Stimulated activated naive B cell treated with anti-CD40 and anti-IgM and Interleukin-4, amounts not matched to agents 10 μg/mL and 1 μg/mL and 100 μg/mL, for 72 hours (primary cell): ENCODE results near the gene ZNF286A.
"Not testable (repeated sequence)": the region's sequence is repeated elsewhere in the genome, so short reads cannot be mapped to it uniquely, and the experiment has no call there.

Experiments
- ATAC-seq, 2 donors: fragments of 150-1000 bp; cut with Tn5 transposase; replicated peaks; 2 replicates each; pipeline ENCODE4 v1.10.0; 2021; ENCODE audit warnings: moderate library complexity in 1 of 2
- DNase-seq: peaks from one replicate; pipeline ENCODE4 v3.0.0; 2021
- H3K27ac Mint-ChIP-seq: one replicate; pipeline ENCODE4 v1.8.0; 2022; ENCODE audit warnings: mild to moderate bottlenecking, mixed read lengths
- H3K27me3 Mint-ChIP-seq, 2 donors: one replicate each; pipeline ENCODE4 v1.8.0; 2022; ENCODE audit warnings: mixed read lengths in 2 of 2
- H3K36me3 Mint-ChIP-seq, 2 donors: one replicate each; pipeline ENCODE4 v1.8.0; 2022; ENCODE audit warnings: mixed read lengths in 2 of 2, mild to moderate bottlenecking in 1 of 2
- H3K4me1 Mint-ChIP-seq, 2 donors: one replicate each; pipeline ENCODE4 v1.8.0; 2022; ENCODE audit warnings: mixed read lengths in 2 of 2, mild to moderate bottlenecking in 1 of 2
- H3K4me3 Mint-ChIP-seq, 2 donors: one replicate each; pipeline ENCODE4 v1.8.0; 2022; ENCODE audit warnings: mild to moderate bottlenecking in 2 of 2, mixed read lengths in 2 of 2, moderate library complexity in 1 of 2
- H3K9me3 Mint-ChIP-seq, 2 donors: one replicate each; pipeline ENCODE4 v1.8.0; 2022; ENCODE audit warnings: mixed read lengths in 2 of 2, mild to moderate bottlenecking in 1 of 2

ZNF286A gene

DNA sequence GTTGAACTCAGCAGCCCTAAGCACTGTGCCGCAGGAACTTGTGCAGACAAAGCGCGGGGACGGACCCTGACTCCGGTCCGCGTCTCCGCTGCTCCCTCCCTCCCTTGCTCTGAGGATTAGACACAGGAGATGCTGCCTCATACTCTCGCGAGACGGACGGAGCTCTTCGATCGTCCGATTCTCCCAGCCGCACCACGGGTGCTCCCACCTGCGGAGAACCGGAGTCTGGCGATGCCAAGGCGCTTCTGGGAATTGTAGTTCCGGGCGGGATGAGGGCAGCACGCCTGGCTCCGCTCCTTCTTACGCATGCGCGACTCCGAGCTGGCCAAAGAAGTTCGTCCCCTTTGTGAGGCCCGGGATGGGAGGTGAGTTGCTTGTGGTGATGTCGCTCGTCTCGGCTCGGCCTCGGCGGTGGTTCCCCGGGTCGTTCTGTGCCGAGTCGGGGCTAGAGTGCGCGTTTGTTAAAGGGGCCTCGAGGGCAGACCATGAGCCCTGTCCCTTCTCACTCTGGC, at the start of gene ZNF286A:
Gene ZNF286A, plus strand, starts transcription at position 340 of the 512 bp plus-strand sequence. CDS start 578 bp downstream, outside the sequence.
- H3K27me3 Mint-ChIP-seq, H3K9me3 Mint-ChIP-seq, H3K4me1 Mint-ChIP-seq: not testable (repeated sequence)
- Mint-ChIP-seq H3K4me3 (peak within 1 kb of the TSS; percentile 83 to 84), H3K27ac (peak within 1 kb of the TSS; percentile 87), H3K36me3 (peaks cover 5 to 10% of the 10 kb centered on the region in 2 donors)
- peak; percentile 98 for DNase-seq
- ATAC-seq = peak; percentile 97

DNA sequence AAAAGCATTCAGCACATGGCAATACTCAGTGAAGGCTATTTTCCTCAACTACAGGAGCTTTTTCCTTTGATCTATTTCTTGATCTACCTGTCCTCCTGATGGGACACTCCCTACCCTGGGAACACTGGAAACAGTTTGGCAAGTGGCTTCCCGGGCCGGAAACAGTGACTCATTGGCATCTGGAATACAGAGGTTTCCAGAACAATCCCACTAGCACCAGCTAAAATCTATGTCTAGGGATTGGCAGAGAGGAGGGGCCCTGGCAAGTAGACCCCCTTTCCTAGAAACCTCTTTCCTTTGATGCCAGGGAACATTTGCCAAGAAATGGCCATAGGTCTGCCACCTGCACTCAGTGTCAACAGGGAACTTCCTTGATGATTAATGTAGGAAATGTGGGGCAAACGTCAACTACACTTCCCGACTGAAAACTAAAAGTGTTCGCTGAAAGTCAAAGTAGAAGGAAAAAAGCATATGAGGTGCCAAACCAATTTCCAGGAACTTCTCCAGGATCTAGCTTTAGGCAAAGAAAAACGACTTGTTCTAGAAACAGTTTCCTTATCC, 49.6 kb upstream of the ZNF286A start:
- no peak overlapping the region for H3K4me3 Mint-ChIP-seq
- peaks cover 29 to 40% of the 10 kb centered on the region in 2 donors for H3K36me3 Mint-ChIP-seq
- no peaks in the 10 kb centered on the region for H3K9me3 Mint-ChIP-seq
- no peak for DNase-seq
- ATAC-seq = no peak
- H3K27ac Mint-ChIP-seq = no peak overlapping the region
- H3K27me3 Mint-ChIP-seq = peaks cover 0 to 5% of the 10 kb centered on the region in 2 donors
- H3K4me1 Mint-ChIP-seq = peaks cover 15 to 17% of the 10 kb centered on the region in 2 donors

DNA sequence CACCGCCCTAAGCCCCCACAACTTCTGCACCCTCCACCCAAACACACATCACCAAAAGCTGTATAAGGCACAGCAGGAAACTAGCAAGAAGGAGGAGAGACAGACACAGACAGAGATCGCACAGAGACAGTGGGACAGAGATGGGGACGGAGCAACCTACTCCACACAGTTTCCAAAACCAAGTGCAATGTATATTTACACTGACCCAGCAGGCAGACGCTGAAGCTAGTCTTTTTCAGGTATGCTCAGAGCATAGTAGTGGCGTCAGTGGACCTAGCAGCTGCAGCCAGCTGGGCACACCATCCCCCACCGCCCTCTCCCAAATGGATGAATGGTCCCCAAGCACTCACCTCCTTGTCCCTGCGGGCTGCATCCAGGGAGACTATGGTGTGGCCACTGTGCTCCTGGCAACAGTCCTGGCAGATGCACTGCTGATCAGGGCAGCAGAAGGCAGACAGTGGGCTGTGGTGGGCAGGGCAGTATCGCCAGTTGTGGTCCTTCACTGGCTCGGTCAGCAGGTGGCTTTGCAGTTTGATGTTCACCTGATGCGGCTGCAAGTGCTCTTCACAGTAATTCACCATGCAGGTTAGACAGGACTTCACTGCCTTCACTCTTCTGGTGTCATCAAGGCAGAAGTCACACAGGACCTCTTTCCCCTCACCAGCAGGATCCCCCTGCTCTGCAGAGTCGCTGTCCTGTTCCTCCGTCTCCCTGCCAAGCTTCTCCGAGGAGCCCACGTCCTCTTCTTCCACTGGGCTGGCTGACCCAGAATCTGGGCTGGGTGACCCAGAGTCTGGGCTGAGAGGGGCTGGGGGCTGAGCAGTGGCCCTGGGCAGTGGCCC, 48.6 kb upstream of the ZNF286A start:
- peaks cover 29 to 38% of the 10 kb centered on the region in 2 donors for H3K36me3 Mint-ChIP-seq
- no peak for DNase-seq
- H3K27ac Mint-ChIP-seq = no peak overlapping the region

DNA sequence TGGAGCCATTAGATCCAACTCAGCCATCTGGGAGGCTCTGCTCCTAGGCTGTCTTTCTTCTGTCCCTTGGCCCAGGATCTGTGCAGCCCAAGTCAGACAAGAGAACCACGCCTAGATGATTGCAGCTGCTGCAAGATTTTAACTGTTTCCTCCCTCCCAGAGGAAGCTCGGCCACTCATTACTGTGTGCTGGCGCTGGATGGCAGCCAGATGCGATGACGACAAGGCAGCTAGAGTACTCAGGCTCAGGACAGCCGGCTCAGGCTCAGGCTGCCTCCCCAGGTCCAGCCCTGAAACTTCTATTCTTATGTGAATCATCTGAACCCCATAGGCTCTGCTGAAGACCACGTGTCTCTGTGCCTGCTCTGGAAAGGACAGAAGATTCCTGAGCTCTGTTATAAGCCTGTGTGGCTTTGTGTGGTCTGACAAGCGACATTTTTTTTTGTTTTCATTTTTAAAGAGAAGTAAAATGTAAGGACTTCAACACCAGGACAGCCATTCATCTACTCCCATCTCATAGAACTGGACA, 47.9 kb upstream of the ZNF286A start:
- H3K27me3 Mint-ChIP-seq = peaks cover 0 to 5% of the 10 kb centered on the region in 2 donors
- DNase-seq (peak; percentile 3), ATAC-seq (peak; percentile 75 to 92)
- H3K36me3 Mint-ChIP-seq = peaks cover 36 to 44% of the 10 kb centered on the region in 2 donors
- no peaks in the 10 kb centered on the region for H3K9me3 Mint-ChIP-seq
- no peak overlapping the region for H3K27ac Mint-ChIP-seq
- H3K4me3 Mint-ChIP-seq = peak overlapping the region in 1 of 2 donors; percentile 21
- peaks cover 8 to 9% of the 10 kb centered on the region in 2 donors for H3K4me1 Mint-ChIP-seq

More for the DNA sequence above, 48.6 kb upstream of the ZNF286A start:
- H3K4me1 Mint-ChIP-seq = peaks cover 8% of the 10 kb centered on the region in 2 donors
- no peak for ATAC-seq
- peaks cover 0 to 5% of the 10 kb centered on the region in 2 donors for H3K27me3 Mint-ChIP-seq
- peak overlapping the region in 1 of 2 donors; percentile 21 for H3K4me3 Mint-ChIP-seq
- no peaks in the 10 kb centered on the region for H3K9me3 Mint-ChIP-seq

DNA sequence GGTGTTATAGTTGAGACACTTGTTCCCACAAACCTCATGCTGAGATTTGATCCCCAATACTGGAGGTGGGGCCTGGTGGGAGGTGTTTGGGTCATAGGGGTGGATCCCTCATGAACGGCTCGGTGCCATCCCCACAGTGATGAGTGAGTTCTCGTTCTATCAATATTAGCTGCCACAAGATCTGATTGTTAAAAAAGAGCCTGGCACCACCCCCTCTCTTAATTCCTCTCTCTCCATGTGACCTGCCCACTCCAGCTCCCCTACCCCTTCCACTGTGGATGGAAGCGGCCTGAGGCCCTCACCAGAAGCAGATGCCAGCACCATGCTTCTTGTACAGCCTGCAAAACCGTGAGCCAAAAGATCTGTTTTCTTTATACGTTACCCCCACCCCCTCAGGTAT, 46.6 kb upstream of the ZNF286A start:
- Mint-ChIP-seq H3K4me1 (peaks cover 8 to 9% of the 10 kb centered on the region in 2 donors), H3K27ac (no peak overlapping the region), H3K36me3 (peaks cover 46 to 51% of the 10 kb centered on the region in 2 donors), H3K9me3 (no peaks in the 10 kb centered on the region), H3K4me3 (no peak overlapping the region), H3K27me3 (peaks cover 0 to 5% of the 10 kb centered on the region in 2 donors)
- DNase-seq (no peak), ATAC-seq (no peak)

DNA sequence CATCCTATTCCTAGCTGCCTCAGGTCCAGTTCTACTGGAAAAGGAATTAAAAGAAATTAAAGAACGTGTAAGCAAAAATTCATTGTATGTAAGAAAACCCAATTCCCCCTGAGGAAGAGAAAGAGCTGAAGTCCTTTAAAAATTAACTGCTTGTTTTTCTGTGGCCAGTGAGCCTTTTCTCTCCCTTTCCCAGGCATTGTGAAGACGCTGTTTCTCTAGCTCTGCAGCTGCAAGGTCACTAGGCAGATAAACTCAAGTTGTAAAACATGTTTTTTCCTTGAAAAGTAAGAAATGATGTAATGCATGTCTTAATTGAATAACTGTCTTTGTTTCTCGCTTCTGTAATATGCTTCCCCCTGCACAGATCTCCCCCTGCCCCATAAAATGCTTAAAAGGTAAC, 45.2 kb upstream of the ZNF286A start:
- H3K4me3 Mint-ChIP-seq, H3K4me1 Mint-ChIP-seq, H3K27ac Mint-ChIP-seq, H3K9me3 Mint-ChIP-seq, DNase-seq, ATAC-seq, H3K27me3 Mint-ChIP-seq: not testable (repeated sequence)
- H3K36me3 Mint-ChIP-seq = peaks cover 57% of the 10 kb centered on the region in 2 donors

DNA sequence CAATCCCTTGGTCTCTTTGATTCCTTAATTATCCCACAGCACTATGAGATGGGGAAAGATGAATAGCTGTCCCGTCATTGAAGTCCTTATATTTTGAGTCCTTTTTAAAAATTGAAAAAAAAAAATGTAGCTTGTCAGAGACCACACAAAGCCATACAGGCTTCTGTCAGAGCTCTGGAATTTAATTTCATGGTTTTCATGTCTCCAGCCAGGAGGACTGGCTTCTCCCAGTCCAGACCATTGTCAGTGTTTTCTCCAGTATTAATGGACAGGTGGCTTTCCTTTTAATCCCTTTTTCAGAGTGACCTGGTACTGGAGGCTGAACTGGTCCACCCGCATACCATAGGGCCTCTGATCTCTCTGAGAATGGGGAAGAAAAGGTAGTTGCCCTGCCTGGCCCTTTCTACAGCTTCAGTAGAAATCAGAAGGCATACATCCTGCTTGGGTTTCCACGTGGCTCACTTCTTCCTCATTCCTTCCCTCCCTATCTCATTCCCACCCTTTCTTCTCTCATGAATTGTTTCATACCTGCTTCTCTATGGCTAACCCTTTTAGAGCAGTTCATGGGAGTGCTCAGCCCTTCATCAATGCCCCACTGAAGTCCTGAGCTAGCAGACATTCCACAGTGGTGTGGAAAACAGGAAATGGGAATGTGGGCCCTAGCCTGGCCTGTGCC, 44.5 kb upstream of the ZNF286A start:
- Mint-ChIP-seq H3K4me1 (peaks cover 8 to 9% of the 10 kb centered on the region in 2 donors), H3K4me3 (no peak overlapping the region), H3K27ac (no peak overlapping the region), H3K36me3 (peaks cover 57% of the 10 kb centered on the region in 2 donors), H3K27me3 (peaks cover 0 to 5% of the 10 kb centered on the region in 2 donors), H3K9me3 (no peaks in the 10 kb centered on the region)
- DNase-seq (no peak), ATAC-seq (no peak)

DNA sequence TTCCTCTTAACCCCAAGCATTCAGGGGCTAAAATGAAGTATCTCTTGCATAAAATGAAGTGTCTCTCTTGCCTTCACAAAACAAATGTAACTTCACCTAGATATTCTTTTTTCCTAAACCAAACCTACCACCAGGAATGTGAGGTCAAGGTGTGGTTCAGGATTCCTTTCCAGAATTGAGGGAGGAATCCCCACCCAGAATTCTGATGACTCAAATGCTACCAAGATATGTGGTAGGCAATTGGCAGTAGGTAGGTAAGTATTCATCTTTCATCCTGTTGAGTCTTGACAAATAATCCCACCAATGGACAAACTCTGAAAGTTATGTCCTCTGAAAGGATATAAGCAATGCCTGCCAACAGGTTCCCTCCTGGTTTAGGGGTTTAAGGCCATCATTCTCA, 41.7 kb upstream of the ZNF286A start:
- no peak for ATAC-seq
- Mint-ChIP-seq H3K9me3 (no peaks in the 10 kb centered on the region), H3K4me1 (peaks cover 4 to 10% of the 10 kb centered on the region in 2 donors), H3K27ac (no peak overlapping the region), H3K4me3 (no peak overlapping the region), H3K36me3 (peaks cover 66 to 69% of the 10 kb centered on the region in 2 donors), H3K27me3 (no peaks in the 10 kb centered on the region)
- no peak for DNase-seq

DNA sequence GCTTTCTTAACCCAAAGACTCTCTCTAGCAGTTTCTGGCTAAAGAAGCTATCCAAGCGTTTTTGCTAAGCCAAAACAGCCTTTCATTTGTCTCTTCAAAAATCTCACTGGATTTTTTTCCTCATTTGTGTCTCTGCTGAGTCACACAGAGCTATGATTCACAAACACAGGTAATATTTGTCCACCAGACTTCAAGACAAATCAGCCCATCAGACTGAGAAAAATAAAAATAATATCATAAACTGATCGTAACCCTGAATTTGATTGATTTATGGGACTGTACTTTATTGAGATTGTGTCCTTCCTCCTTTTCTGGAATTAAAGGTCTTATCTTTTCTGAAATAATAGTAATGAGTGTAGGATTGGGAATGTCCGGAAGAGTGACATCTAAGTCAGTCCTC, 41.3 kb upstream of the ZNF286A start:
- H3K9me3 Mint-ChIP-seq = no peaks in the 10 kb centered on the region
- H3K4me1 Mint-ChIP-seq = peaks cover 4 to 10% of the 10 kb centered on the region in 2 donors

DNA sequence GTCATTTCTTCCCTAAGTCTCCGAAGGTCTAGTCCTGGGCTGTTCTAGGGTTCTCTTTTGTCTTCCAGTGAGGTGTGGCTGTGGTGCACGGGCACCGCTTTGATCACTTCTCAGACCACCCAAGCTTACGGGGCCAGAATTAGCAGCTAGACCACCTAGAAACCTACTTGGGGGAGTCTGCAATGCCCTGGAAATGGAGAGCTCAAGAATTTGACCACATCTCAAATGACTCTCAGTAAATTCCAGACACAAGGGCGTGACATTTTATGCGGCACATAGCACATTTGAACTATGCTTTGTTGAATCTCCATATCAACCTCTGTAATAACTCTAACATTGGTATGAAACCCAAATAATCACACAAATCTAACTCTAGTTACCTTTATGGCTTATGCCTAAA, 40.3 kb upstream of the ZNF286A start:
- no peaks in the 10 kb centered on the region for H3K9me3 Mint-ChIP-seq
- peaks cover 4 to 10% of the 10 kb centered on the region in 2 donors for H3K4me1 Mint-ChIP-seq
- H3K27me3 Mint-ChIP-seq = no peaks in the 10 kb centered on the region
- DNase-seq = no peak
- no peak for ATAC-seq
- H3K27ac Mint-ChIP-seq = no peak overlapping the region
- H3K36me3 Mint-ChIP-seq = peaks cover 68 to 69% of the 10 kb centered on the region in 2 donors
- no peak overlapping the region for H3K4me3 Mint-ChIP-seq

More for the DNA sequence above, 41.3 kb upstream of the ZNF286A start:
- Mint-ChIP-seq H3K4me3 (no peak overlapping the region), H3K27ac (no peak overlapping the region), H3K36me3 (peaks cover 66 to 69% of the 10 kb centered on the region in 2 donors), H3K27me3 (no peaks in the 10 kb centered on the region)
- DNase-seq (no peak), ATAC-seq (no peak)

DNA sequence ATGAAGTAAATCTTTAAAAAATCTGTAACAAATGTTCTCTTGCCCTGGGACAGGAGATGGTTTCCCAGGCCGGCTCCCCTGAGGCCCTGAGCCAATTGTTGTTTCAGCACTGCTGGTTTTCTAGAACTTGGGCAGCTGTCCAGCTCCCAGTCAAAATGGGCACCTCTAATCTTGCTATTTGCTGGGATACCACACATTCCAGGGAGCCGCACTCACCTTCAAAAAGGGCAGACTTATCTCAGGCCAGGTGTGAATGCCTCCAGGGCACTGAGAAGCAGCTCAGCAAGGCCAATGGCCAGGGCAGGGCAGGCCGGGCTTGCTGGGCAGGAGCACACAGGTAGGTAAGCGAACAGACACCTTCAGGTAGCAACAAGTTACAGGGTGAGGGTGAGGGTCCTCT, 39.9 kb upstream of the ZNF286A start:
- DNase-seq (no peak), ATAC-seq (no peak)
- Mint-ChIP-seq H3K27ac (no peak overlapping the region), H3K9me3 (no peaks in the 10 kb centered on the region), H3K4me3 (no peak overlapping the region), H3K4me1 (peaks cover 4 to 10% of the 10 kb centered on the region in 2 donors), H3K36me3 (peaks cover 68 to 72% of the 10 kb centered on the region in 2 donors), H3K27me3 (no peaks in the 10 kb centered on the region)

DNA sequence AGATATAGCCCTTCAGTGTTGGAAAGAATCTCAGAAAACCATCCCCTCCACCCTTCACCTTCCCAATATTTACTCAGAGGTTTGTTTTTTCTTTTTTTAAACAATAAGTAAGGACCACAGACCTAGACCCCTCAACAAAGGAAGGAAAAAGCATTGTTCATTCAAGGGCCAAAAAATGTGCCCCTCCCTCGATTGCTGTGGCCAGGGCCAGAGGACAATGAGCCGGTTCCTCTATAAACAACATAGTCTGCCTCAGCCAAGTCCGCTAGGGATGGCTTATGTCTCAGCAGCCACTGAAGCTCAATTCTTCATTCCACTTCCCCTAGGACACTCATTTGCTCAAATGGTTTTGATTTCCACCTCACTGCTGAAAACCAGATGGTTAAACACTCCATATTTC, 39.5 kb upstream of the ZNF286A start:
- no peaks in the 10 kb centered on the region for H3K27me3 Mint-ChIP-seq
- peaks cover 65 to 72% of the 10 kb centered on the region in 2 donors for H3K36me3 Mint-ChIP-seq
- no peaks in the 10 kb centered on the region for H3K9me3 Mint-ChIP-seq
- no peak for ATAC-seq
- peaks cover 4 to 10% of the 10 kb centered on the region in 2 donors for H3K4me1 Mint-ChIP-seq
- H3K4me3 Mint-ChIP-seq = no peak overlapping the region
- H3K27ac Mint-ChIP-seq = no peak overlapping the region
- no peak for DNase-seq

DNA sequence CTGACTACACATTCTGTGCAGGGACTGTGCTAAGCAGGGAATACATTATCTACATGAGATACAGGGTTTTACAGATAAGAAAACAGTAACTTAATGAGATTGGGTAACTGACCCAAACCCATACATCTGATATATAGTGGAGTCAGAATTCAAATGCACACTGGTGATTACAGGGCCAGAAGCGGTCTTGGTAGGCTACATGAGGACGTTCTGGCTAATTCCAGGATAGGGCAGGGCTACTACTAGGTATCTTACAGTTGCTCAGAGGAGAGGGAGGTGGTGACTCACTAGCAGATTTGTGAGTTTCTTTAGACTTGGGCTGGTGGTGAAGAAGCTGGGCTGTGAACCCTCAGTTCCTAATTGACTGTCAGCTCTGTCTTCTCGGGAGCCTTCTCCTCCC, 36.9 kb upstream of the ZNF286A start:
- no peak for DNase-seq
- Mint-ChIP-seq H3K27ac (no peak overlapping the region), H3K4me1 (peaks cover 2 to 10% of the 10 kb centered on the region in 2 donors), H3K9me3 (no peaks in the 10 kb centered on the region), H3K4me3 (no peak overlapping the region), H3K36me3 (peaks cover 51 to 55% of the 10 kb centered on the region in 2 donors), H3K27me3 (no peaks in the 10 kb centered on the region)
- no peak for ATAC-seq

DNA sequence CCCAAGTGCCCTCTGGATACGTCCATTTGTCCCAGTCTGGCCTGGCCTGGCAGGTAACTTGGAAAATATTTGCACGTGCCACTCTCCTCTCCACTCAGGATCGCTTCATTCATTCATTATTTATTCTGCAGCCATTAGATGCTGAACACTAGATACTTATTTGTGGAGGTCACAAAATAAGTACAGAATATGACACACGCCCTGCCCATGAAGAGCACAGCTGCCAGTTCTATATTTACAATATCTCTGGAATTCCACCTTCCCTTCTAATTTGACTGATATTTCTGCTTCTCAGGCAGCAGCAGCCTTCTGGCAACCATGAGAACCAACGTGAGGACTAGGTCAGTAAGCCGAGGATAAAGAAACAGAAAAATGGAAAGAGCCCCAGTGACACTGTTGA, 36.4 kb upstream of the ZNF286A start:
- Mint-ChIP-seq H3K4me1 (peaks cover 2 to 10% of the 10 kb centered on the region in 2 donors), H3K36me3 (peaks cover 51 to 56% of the 10 kb centered on the region in 2 donors), H3K27me3 (no peaks in the 10 kb centered on the region), H3K4me3 (no peak overlapping the region), H3K27ac (peak overlapping the region; percentile 0), H3K9me3 (no peaks in the 10 kb centered on the region)
- ATAC-seq (no peak), DNase-seq (no peak)
